ENCODE results near the gene WNT9B.

Gene WNT9B

GRCh38 chr17:46883871-46884520 lies 32.6 kb downstream of the WNT9B start:
- DNase-seq, result no peak

- no peak for DNase-seq
These were observed 33.2 kb downstream of the WNT9B start for GRCh38 chr17:46884552-46884951.

- DNase-seq, result no peak
These were observed 34.3 kb downstream of the WNT9B start for GRCh38 chr17:46885415-46886309.

GRCh38 chr17:46886310-46886663 lies 34.9 kb downstream of the WNT9B start:
- no peak for DNase-seq

GRCh38 chr17:46887717-46888116 lies 36.3 kb downstream of the WNT9B start:
- no peak for DNase-seq

GRCh38 chr17:46888727-46889126 lies 37.3 kb downstream of the WNT9B start:
- DNase-seq, result no peak

GRCh38 chr17:46889519-46889918 lies 38.1 kb downstream of the WNT9B start:
- no peak for DNase-seq

GRCh38 chr17:46889992-46890564 lies 38.7 kb downstream of the WNT9B start:
- no peak for DNase-seq

- peak in 3 of 4 experiments; percentile 11 to 43 (median 33) for DNase-seq
These were observed 39.3 kb downstream of the WNT9B start for GRCh38 chr17:46890638-46891037.

- DNase-seq, result peak in 1 of 4 experiments; percentile 16
These were observed 40.9 kb downstream of the WNT9B start for GRCh38 chr17:46892192-46892703.

GRCh38 chr17:46894024-46894423 lies 42.6 kb downstream of the WNT9B start:
- no peak for DNase-seq

- no peak for DNase-seq
These were observed 43.2 kb downstream of the WNT9B start for GRCh38 chr17:46894476-46895151.

GRCh38 chr17:46895171-46895570 lies 43.8 kb downstream of the WNT9B start:
- peak; percentile 30 to 63 (median 46) for DNase-seq

GRCh38 chr17:46896991-46897390 lies 45.6 kb downstream of the WNT9B start:
- DNase-seq, result no peak

GRCh38 chr17:46898364-46898763 lies 47.0 kb downstream of the WNT9B start:
- DNase-seq, result no peak

GRCh38 chr17:46898860-46899259 lies 47.5 kb downstream of the WNT9B start:
- no peak for DNase-seq

- DNase-seq, result no peak
These were observed 49.9 kb downstream of the WNT9B start for GRCh38 chr17:46901291-46901690.

GRCh38 chr17:46903762-46904672 lies 52.6 kb downstream of the WNT9B start:
- no peak for DNase-seq

GRCh38 chr17:46908068-46908737 lies 56.8 kb downstream of the WNT9B start:
- DNase-seq, result no peak

GRCh38 chr17:46910179-46910927 lies 59.0 kb downstream of the WNT9B start:
- no peak for DNase-seq

All from suppressor macrophage (primary cell).